ENCODE results near the gene AMZ1. TPM values are rescaled to one million over a fixed set of nuclear protein-coding genes. Genes with fewer than 3 reads are reported as not detected.

Gene AMZ1
- total RNA-seq, 4 donors from 2014 or later, result under 0.01 to 1.2 (median 0.53) TPM

DNA sequence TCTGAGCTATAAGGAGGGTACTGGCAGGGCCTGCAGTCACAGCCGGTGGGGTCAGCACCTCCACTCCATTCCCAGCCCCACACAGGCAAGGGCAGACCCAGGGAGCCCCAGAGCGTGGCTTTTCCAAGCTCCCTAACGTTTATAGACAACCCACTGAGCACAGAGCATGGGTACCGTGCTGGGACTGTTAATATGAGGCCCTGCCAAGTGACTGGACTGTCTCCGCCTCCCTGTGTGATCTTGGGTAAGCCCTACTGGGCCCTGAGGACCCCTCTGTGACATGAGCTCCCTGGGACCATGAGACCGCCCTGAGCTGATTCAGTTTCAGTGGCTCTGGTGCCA is 43.8 kb upstream of the AMZ1 start:
- intact Hi-C loops (cut with DNase I), result loop anchor here (5.0 kb wide), 1 partner anchor 87 kb away; the partner anchor contains the start of genes BRAT1 and IQCE
- Histone ChIP-seq H3K9me3 (no peaks in the 10 kb centered on the region), H3K4me1 (peaks cover 42 to 59% (median 58%) of the 10 kb centered on the region in 4 donors), H3K36me3 (peaks cover 16 to 25% (median 22%) of the 10 kb centered on the region in 4 donors), H3K27me3 (no peaks in the 10 kb centered on the region), H3K27ac (replicated peaks in 1 of 4) (no peak overlapping the region), H3K4me3 (no peak overlapping the region)
- 60% methylated on average over 1 of the region's 6 CpGs for WGBS
- DNase-seq (ENCODE audit: extremely low spot score), result no peak
- no peak for TF ChIP-seq POLR2A (IDR thresholded peaks at IDR 0.05; ENCODE audit: low read depth)
- TF ChIP-seq, protein P1, sequence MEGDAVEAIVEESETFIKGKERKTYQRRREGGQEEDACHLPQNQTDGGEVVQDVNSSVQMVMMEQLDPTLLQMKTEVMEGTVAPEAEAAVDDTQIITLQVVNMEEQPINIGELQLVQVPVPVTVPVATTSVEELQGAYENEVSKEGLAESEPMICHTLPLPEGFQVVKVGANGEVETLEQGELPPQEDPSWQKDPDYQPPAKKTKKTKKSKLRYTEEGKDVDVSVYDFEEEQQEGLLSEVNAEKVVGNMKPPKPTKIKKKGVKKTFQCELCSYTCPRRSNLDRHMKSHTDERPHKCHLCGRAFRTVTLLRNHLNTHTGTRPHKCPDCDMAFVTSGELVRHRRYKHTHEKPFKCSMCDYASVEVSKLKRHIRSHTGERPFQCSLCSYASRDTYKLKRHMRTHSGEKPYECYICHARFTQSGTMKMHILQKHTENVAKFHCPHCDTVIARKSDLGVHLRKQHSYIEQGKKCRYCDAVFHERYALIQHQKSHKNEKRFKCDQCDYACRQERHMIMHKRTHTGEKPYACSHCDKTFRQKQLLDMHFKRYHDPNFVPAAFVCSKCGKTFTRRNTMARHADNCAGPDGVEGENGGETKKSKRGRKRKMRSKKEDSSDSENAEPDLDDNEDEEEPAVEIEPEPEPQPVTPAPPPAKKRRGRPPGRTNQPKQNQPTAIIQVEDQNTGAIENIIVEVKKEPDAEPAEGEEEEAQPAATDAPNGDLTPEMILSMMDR (IDR thresholded peaks at IDR 0.05), result no peak
- TF ChIP-seq EP300 (IDR thresholded peaks at IDR 0.05), result no peak
- no peak for TF ChIP-seq POLR2AphosphoS5 (IDR thresholded peaks at IDR 0.05)

DNA sequence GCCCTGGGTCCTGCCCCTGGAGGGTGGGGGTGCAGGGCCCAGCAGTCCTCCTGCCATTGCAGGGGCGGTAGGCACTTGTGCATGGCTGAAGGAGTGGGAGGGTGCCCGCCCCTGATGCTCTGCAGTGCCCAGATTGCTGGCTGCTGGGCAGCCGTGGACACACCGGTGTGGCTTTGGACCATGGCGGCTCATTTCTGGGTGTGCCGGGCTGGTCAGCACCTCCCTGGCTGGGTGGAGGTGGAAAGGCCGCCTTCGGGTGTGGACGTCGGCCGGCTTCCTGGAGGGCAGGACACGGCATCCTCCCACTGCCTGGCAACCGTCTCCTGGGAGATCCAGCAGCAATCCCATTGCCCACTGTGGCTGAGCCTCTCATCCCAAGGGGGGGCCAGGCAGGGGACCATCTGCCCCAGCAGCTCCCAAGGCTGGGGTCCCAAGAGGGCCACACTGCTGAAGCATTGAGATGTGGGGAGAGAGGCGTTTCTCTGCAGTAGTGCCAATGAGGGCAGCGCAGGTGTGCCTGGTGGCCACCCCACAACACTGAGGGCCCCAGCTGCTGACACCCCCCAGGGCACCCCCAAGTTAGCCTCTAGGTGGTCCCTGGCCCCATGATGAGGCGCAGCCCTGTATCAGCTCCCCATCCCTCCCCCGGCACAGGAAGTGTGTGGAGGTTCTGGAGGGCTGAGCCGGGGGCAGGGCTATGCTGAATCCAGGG is 43.3 kb upstream of the AMZ1 start:
- no peak for TF ChIP-seq POLR2AphosphoS5 (IDR thresholded peaks at IDR 0.05)
- no peak for TF ChIP-seq EP300 (IDR thresholded peaks at IDR 0.05)
- TF ChIP-seq, protein P1 (IDR thresholded peaks at IDR 0.05), result no peak
- no peak for TF ChIP-seq POLR2A (IDR thresholded peaks at IDR 0.05; ENCODE audit: low read depth)
- WGBS, result 74% methylated on average over 11 of the region's 18 CpGs
- Histone ChIP-seq H3K4me1 (peaks cover 39 to 54% (median 53%) of the 10 kb centered on the region in 4 donors), H3K9me3 (no peaks in the 10 kb centered on the region), H3K27ac (replicated peaks in 1 of 4) (no peak overlapping the region), H3K36me3 (peaks cover 16 to 30% (median 27%) of the 10 kb centered on the region in 4 donors), H3K4me3 (no peak overlapping the region), H3K27me3 (no peaks in the 10 kb centered on the region)
- intact Hi-C loops (cut with DNase I), result loop anchor here (5.0 kb wide), 1 partner anchor 87 kb away; the partner anchor contains the start of genes BRAT1 and IQCE
- no peak for DNase-seq (ENCODE audit: extremely low spot score)

DNA sequence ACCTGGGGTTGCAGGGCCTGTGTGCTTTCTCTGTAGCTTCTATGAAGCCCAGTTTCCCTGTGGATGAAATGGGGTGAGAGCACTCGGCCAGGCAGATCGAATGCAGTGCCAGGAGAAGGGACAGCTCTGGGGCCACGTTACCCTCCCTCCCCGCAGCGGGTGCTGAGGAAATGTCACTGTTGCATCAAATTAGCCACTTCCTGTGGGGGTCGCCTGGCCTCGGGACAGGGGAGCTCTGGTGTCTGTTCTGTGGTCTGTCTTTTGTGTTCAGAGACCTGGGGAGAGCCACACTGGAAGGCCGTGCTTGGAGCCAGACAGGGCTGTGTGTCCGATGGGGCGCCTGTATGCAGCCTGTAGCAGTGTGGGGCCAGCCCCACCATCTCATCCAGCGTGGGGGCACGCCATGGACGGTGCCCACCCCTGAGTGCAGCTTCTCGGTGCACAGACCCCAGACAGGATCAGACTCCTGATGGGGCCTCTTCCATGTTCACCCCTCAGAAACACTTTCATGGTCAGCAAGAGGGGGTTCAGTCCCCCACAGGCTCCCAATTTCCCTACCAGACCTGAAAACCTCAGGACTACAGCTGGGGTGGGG is 42.6 kb upstream of the AMZ1 start:
- intact Hi-C loops (cut with DNase I), result no loop called here
- Histone ChIP-seq H3K36me3 (peaks cover 16 to 37% (median 31%) of the 10 kb centered on the region in 4 donors), H3K9me3 (no peaks in the 10 kb centered on the region), H3K4me3 (no peak overlapping the region), H3K27me3 (no peaks in the 10 kb centered on the region), H3K4me1 (peaks cover 37 to 47% (median 46%) of the 10 kb centered on the region in 4 donors), H3K27ac (replicated peaks in 1 of 4) (no peak overlapping the region)
- WGBS, result 81% methylated on average over 3 of the region's 14 CpGs
- TF ChIP-seq, protein P1 (IDR thresholded peaks at IDR 0.05), result no peak
- TF ChIP-seq POLR2A (IDR thresholded peaks at IDR 0.05; ENCODE audit: low read depth) (no peak), EP300 (IDR thresholded peaks at IDR 0.05) (no peak), POLR2AphosphoS5 (IDR thresholded peaks at IDR 0.05) (no peak)
- no peak for DNase-seq (ENCODE audit: extremely low spot score)

DNA sequence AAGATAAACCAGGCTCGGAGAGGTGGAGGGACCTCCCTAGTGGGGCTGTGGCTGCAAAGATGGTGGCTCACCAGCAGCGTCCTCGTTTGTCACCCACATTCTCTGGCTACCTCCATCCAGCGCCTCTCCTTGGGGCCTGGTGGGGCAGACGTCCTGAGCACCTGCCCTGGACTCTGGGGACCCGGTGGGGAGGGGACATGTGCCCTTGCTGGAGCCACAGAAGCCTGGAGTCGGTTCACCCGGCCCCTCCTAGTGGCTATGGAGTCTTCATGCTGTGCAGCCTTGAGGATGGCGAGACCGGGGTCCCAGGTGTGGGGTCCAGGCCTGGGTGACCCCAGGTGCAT is 41.7 kb upstream of the AMZ1 start:
- no peak overlapping the region for H3K4me3 ChIP-seq
- peaks cover 27 to 38% (median 37%) of the 10 kb centered on the region in 4 donors for H3K4me1 ChIP-seq
- no peak overlapping the region for H3K27ac ChIP-seq (replicated peaks in 1 of 4)
- 100% methylated on average over 2 of the region's 10 CpGs for WGBS
- intact Hi-C loops (cut with DNase I), result no loop called here
- no peaks in the 10 kb centered on the region for H3K27me3 ChIP-seq
- DNase-seq (ENCODE audit: extremely low spot score), result no peak
- H3K9me3 ChIP-seq, result no peaks in the 10 kb centered on the region
- TF ChIP-seq POLR2AphosphoS5 (IDR thresholded peaks at IDR 0.05) (no peak), EP300 (IDR thresholded peaks at IDR 0.05) (no peak), POLR2A (IDR thresholded peaks at IDR 0.05; ENCODE audit: low read depth) (no peak)
- TF ChIP-seq, protein P1 (IDR thresholded peaks at IDR 0.05), result no peak
- H3K36me3 ChIP-seq, result peaks cover 16 to 43% (median 38%) of the 10 kb centered on the region in 4 donors
